LoVo (cell line): Measurements from ENCODE around the gene FBH1.
"Not testable (repeated sequence)": the region's sequence is repeated elsewhere in the genome, so short reads cannot be mapped to it uniquely, and the experiment has no call there.

Experiments used
- DNase-seq: peaks from one replicate; pipeline ENCODE4 v3.0.0-alpha.2; 2016; ENCODE audit warnings: low spot score

The FBH1 gene

DNA sequence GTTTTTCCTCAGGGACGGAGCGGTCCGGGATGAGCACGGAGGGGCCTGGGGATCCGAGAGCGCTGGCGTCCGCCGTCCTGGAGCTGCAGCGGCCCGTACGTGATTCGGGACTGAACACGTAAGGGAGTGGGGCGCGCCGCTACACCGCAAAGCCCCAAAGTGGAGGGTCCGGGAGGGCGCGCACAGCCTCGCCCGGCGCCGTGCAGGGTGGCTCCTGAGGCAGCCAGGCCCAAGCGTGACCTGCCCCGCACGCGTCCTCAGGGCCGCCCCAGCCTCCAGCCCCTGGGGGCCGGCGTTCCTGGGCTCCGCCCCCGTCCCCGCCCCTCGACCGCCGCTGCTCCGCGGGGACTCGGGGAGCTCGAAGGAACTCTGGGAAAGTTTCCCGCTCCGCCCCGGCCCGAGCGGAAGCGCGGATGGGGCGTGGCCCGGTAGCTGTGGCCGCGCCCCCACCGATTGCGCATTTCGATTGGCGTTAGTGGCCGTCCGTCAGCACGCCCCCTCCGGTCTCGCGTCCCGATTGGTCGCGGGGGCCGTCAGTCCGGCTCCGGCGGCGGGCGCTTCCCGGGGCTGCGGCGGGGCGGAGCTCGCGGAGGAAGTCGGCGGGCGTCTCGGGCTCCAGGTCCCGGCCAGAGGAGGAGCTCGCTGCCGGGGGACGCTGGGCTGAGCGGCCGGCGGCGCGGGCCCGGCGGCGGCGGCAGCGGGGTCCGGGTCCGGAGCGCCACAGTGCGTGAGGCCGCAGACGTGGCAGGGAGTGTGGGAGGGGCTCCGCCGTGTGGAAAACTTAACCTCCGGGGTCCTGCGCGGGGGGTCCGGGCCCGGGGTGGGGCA, at the start of gene FBH1, which contains the start of gene ANKRD16:
Gene FBH1 (plus strand): TSS at position 620 of the 828 bp plus-strand sequence. CDS start 103 bp downstream, at position 723.
Gene ANKRD16 (minus strand): TSS at position 270 of the 828 bp plus-strand sequence. CDS start 539 bp downstream, outside the sequence.
- DNase-seq: peak; percentile 99

DNA sequence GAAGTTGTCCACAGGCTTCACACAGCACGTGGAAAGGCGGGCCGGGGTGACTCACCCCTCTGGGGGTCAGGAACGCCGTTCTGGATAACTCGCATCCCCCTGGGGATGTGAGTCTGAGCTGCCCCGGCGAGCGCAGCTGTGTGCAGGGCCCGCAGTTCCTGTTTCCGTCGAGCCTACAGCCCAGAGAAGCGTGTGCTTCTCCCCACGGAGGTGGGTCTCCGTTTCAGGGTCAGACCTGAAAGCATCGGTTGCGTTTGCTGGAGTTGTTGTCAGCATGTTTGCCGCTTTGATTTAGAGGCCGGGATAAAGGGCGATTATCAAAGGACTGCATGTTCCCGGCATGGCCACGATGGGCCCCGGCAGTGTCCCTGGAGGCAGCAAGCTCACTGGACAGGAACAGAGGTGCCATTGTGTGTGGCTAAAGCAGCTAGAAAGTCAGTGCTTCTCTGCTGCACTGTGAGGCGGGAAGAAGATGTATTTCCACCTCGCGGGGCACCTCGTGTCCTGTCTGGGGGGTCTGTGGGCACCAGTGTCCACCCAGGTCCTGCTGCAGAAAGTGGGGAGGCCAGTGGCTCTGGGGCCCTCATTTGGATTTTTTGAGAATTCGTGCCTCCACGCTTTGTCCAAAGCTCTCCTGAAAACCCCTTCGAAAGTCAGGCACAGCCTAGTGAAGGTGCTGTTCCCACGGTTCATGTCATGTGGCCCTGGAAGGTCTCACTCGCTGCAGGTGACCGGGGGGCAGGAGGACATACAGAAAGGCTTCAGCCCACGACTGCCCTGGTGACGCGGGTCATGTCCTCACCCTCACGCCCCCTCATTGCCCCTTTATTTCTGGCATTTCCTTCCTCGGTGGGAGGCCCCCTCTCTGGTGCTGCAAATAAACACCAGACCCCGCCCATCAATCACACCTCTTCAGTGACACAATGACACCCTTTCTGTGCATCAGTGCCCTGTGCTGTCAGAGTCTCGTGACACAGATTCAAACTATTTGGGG, 49.4 kb upstream of the FBH1 start:
- DNase-seq: no peak

- DNase-seq: no peak
Observed at GRCh38 chr10:5841965-5842364, 48.1 kb upstream of the FBH1 start.

DNA sequence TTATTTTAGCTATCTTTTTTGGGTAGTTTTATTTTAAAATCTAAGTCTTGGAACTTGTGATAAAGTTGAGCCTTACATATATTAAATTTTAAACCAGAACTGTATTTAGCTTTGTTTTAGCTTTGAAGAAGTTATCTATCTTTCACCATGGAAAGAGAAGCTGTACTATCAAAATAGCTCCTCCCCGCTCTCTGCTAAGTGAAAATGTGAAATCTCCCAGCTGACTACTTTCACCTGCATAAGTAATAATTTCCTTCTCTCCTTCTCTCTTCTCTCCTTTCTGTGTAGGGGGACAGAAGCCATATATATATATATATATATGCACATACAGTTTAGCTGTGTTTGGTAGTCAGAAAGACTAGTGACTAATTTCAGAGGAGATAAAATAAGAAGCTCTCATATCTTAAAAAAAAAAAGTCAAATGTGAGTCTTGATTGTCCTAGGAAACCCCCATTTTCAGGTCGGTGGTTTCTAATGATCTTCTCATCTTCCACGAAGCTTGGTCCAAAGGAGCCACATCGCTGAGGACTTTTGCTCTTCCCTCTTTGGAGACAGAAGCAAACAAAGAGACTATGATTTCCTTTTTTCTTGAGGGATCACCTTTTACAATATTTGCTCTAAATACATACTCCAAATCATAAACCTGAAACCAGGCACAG, 46.2 kb upstream of the FBH1 start:
- no peak for DNase-seq

DNA sequence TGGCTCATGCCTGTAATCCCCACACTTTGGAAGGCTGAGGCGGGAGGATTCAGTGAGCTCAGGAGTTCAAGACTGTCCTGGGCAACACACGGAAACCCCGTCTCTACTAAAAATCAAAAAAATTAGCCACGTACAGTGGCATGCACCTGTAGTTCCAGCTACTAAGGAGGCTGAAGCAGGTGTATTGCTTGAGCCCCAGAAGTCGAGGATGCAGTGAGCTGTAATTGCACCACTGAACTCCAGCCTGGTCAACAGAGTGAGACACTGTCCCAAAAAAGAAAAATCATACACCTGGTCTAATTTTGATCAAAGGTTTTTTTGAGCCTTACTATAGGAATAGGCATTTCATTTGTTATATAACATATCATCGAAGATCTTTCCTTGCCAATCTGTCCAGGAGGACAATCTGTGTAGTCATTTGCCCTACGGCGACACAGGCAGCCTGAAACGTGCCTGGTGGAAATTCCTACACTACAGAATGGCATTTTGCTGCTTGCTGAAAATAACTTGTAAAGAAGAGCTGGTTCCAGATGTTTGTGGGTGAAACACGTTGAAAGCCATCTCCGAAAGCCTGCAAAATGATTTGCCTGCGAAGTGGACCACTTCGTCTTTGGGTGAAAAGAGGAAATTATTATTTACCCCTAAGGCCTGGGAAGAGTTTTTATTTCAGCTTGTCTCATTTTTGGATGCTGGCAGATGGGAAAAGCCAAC, 45.5 kb upstream of the FBH1 start:
- no peak for DNase-seq

GRCh38 chr10:5846667-5847066, 43.4 kb upstream of the FBH1 start:
- not testable (repeated sequence) for DNase-seq

DNA sequence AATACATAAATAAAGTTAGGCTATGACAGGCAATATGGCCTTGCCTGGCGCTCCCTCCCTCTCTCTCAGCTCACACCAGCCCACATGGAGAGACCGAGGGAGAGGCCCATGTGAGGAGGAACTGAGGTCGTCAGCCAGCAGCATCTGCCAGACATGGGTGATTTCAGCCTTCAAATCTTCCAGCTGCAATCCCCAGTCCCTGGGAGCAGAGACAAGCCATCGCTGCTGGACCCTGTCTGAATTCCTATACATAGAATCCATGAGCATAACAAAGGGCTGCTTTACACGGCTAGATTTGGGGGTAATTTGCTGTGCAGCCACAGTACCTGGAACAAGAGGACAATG, 35.9 kb upstream of the FBH1 start:
- DNase-seq: no peak

DNA sequence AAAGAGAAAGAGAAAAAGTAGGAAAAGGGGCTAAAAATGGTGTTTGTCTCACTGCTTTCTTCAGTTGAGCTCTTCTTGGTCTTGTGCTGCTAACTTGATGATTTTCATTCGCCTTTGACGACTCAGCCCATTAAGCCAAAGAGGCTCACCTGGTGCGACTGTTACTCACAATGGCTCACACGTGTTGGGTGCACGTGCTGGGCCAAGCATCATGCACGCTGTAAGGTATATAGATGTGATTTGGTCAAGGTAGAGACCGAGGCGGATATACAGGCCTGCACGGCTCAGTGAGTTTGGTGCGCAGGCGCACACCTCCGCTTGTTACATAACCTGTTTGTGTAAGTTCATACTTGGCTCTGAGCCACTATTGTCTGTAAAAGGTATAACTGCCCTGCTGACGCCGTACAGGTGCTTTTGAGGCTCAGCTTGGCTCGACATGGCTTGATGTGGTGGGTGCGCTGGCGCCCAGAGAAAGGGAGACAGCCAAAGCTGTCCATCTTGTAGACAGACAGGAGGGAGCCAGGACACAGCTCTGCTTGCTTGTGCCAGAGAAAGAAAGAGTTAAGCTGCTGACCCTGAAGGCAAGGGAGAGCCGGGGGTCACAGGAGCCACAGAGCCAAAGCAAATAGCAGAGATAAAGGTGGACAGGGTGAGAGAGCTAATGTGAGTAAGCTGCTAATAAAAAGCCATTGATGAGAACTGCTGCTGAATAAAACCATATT, 33.9 kb upstream of the FBH1 start:
- DNase-seq: no peak

DNA sequence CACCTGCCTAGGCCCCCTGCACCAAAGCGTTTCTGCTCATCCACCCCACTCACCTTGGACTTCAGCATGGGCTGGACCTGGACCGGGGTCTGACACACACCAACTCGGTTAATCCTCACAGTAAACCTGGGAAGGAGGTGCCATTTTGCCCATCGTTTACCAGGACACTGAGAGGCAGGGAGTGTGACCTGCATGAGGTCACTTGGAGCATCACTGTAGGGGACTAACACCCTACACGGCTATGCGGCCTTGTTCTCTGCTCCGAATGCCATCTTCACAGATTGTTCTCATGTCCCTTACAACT, 33.4 kb upstream of the FBH1 start:
- no peak for DNase-seq

DNA sequence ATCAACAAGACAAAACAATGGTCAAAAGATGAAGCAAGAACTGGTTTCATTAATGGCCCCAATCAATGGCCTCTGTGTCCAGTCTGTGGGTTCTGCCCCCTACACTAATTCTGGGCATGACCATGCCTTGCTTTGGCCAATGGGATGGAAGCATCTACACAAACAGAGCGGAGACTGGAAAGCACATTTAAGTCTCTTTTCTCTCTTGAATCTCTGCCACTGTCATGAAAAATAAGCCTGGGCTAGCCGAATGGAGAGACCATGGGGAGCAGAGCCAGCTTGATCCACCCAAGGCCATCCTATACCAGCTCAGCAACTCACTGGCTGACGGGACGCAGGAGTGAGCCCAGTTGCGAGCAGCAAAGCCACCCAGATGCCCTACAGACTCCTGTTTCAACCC, 31.2 kb upstream of the FBH1 start:
- DNase-seq: no peak

DNA sequence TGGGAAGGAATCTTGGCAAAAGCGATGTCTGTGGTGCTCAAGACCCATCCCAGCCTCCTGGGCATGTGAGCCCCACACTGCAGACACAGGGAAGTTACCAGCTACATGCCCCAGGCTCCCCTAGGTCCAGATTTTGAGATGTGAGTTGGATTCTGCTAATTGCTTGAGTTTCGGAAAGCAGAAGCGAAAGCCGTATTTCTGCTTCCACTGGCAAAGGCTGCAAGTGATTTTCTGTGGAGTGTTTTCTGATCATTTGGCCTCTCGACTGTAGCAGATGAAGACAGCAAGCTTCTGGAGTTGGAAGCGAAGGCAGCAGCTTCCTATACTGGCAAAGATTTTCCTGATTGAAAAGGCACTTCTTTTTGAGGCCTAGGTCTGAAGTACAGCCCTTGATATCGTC, 30.0 kb upstream of the FBH1 start:
- DNase-seq: no peak

- DNase-seq: no peak
Observed at GRCh38 chr10:5862360-5862961, 27.6 kb upstream of the FBH1 start.

DNA sequence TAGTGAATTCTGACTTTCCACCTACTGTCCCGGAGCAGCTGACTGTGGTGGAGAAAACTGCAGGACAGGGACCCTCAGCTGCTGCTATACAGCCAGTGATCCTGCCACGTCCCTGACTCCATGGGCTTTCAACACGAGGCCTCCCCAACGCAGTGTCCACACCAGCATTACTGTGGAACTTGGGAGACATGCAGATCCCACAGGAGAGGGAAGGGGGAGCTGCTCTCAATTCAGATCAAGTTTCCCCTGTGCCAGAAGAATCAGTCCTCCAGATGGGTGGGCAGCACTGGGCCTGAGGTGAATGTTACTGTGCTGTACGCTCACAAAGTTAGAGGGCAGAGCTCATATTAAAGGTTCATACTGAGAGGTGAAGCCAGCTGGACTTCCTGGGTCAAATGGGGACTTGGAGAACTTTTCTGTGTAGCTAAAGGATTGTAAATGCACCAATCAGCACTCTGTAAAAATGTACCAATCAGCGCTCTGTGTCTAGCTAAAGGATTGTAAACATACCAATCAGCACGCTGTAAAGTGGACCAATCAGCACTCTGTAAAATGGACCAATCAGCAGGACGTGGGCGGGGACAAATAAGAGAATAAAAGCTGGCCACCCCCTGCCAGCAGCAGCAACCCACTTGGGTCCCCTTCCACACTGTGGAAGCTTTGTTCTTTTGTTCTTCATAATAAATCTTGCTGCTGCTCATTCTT, 26.9 kb upstream of the FBH1 start:
- DNase-seq: not testable (repeated sequence)

DNA sequence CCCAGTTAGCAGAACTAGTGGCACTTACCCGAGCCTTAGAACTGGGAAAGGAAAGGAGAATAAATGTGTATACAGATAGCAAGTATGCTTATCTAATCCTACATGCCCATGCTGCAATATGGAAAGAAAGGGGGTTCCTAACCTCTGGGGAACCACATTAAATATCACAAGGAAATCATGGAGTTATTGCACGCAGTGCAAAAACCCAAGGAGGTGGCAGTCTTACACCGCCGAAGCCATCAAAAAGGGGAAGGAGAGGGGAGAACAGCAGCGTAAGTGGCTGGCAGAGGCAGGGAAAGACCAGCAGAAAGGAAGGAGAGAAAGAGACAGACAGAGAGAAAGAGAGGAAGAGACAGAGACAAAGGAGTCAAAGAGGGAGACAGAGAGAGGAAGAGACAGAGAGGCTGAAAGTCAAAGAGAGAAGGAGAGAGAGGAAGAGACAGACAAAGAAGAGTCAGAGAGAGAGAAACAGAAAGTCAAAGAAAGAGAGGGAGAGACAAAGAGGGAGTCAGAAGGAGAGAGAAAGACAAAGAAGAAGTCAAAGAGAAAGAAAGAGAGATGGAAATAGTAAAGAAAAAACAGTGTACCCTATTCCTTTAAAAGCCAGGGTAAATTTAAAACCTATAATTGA, 23.5 kb upstream of the FBH1 start:
- not testable (repeated sequence) for DNase-seq

DNA sequence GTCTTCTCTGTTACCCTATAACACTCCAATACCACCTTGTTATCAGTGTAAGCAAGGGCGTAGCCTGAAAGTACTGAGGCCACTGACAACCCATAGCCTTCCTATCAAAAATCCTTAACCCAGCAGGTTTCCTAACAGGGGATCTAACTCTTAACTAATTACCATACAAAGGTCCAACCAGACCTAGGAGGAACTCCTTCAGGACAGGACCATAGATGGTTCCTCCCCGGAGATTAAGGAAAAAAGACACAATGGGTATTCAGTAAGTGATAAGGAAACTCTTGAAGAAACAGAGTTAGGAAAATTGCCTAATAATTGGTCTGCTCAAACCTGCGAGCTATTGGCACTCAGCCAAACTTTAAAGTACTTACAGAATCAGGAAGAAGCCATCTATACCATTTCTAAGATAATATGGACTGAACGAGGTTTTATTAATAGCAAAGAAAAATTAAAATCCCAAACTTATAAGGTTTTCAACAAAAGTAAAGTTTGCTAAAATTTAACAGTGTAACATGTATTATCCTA, 22.9 kb upstream of the FBH1 start:
- DNase-seq: not testable (repeated sequence)

DNA sequence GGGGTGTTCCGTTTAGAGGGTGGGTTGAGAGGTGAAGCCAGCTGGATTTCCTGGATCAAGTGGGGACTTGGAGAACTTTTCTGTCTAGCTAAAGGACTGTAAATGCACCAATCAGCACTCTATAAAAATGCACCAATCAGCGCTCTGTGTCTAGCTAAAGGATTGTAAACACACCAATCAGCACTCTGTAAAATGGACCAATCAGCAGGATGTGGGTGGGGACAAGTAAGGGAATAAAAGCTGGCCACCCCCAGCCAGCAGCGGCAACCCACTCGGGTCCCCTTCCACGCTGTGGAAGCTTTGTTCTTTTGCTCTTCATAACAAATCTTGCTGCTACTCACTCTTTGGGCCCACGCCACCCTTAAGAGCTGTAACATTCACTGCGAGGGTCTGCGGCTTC, 21.7 kb upstream of the FBH1 start:
- not testable (repeated sequence) for DNase-seq

DNA sequence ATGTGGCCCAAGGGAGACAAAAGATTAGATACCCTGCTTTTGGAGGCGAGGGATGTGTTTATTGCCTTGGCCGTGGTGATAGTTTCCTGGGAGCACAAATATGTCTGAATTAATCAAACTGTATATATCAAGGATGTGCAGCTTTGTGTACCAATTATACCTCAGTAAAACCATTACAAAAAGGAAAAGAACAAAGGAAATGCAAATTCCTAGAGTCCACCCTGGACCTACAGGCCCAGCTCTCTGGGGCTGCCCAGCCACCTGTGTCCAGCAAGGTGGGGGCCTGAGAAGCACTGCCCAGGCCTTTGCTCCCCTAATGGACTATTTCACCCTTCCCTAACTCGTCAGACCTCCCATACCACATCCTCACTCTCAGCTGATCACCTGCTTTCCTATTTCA, 20.9 kb upstream of the FBH1 start:
- no peak for DNase-seq

DNA sequence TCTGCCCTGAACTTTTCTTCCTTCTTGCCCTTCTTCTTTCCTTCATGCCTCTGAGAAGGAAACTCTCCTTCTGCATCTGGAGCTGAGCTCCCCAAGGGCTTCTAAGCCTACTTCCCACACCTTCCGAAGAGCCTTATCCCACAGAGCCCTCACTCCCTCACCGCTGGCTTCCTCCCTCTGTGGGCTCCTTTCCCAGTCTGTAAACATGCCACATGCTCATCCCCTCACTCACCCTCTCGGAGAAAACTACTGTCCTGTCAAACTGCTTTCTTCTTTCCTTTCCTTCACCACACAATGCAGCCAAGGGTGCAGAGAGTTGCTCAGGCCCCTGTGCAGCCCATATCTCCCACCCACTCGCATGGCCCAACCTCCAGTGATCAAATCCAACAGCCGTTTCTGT, 18.4 kb upstream of the FBH1 start:
- no peak for DNase-seq

GRCh38 chr10:5873515-5873995, 16.5 kb upstream of the FBH1 start:
- peak; percentile 60 for DNase-seq
